HG03196 (cell line): Measurements from ENCODE around the gene RUNX3.
A peak's percentile ranks its signal among the peaks of the same experiment; 100 is the strongest.

ENCODE experiments used
- ATAC-seq: cut with Tn5 transposase; IDR thresholded peaks from one replicate; pipeline ENCODE4 v1.9.1; 2021; ENCODE audit not compliant: unreplicated experiment

Gene RUNX3

GRCh38 chr1:24931146-24931467 is 1.0 kb upstream of the RUNX3 start:
- no peak for ATAC-seq

DNA sequence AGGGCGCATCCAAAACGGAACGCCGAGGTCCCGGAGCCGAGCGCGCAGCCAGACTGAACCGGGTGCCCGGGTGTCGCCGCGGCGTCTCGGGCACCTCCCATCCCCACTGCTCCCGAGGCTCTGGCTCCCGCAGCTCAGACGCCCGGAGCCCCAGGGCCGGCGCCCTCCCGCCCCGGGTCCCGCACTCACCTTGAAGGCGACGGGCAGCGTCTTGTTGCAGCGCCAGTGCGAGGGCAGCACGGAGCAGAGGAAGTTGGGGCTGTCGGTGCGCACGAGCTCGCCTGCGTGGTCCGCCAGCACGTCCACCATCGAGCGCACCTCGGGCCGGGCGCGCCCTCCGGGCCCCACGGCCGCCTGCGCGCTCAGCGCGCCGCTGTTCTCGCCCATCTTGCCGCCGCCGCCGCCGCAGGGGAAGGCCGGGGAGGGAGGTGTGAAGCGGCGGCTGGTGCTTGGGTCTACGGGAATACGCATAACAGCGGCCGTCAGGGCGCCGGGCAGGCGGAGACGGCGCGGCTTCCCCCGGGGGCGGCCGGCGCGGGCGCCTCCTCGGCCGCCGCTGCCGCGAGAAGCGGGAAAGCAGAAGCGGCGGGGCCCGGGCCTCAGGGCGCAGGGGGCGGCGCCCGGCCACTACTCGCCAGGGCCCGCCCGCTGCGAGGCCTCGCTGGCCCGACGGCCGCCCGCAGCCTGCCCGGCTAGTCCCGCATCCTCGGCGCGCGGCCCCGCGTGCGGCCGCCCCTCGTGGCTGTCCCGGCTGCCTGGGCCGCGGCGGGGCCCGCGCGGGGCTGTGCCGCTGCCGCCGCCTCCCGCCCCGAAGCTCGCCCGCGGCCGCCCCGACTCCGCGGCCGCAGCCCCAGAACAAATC is 447 bp downstream of the RUNX3 start:
- peak; percentile 10 for ATAC-seq

- ATAC-seq, result no peak
These were observed 1.2 kb downstream of the RUNX3 start for GRCh38 chr1:24928689-24929397.

DNA sequence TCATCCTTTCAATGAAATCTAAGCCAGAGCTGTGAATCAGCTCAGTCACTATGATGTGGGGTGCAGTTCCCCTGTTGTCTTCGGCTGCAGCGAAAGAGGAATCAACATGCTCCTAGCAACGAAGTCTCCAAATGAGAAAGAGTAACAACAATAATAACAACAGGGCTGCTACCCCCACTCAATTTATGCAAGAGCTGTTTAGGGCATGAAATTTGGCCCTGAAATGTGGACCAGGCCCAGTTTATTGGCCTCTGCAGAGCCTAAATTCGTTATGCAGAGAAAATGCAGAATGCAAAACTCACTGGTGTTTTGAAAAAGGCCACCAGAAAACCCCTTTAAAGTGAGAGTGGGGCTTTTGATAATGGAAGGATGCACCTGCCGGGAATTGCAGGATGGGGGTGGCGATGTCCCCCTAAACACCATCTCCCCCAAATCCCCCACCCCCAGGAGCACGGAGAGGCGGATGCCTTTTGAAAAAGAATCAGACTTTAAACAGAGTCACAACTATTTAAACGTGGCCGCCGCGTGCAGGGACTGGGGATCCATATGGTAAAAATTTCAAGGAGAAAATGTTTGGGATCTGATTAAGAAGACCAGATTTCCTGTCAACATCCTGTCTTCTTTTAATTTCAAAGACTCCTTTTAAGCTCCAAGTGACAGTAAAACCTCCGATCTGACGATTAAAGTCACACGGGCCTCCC is 1.9 kb downstream of the RUNX3 start:
- ATAC-seq, result no peak

DNA sequence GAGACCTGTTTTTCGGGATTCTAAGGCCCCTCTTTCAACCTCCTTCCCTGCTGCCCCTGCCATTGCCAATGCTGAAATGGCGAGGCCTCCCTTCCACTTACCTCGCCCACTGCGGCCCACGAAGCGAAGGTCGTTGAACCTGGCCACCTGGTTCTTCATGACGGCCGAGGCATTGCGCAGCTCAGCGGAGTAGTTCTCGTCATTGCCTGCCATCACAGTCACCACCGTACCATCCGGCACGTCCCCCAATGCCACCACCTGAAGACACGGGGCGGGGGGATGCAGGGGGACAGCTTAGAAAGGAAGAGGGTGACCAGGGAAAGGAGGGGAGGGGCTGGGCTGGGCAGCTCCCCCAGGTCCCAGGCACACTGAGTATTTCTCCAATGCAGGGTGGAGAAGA is 2.6 kb downstream of the RUNX3 start:
- ATAC-seq, result no peak

GRCh38 chr1:24926563-24927249 is 3.4 kb downstream of the RUNX3 start:
- ATAC-seq, result no peak

DNA sequence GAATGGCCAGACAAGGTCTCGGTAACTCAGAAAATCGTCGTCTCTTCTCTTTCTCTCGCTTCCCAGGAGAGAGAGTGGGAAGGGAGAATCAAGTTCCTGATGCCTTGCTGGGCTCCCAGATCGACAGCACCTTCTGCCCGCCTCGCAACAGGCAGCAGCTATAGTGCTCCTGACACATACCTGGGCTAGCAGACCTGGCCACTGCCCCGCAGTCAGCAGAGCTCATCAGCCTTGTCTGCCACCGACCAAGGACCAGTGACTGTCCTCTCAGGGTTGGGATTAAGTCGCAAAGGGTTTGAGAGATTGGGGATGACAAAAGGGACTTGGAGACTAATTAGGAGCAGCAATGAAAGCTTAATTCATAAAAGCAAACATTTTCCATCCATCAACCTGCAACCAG is 4.1 kb downstream of the RUNX3 start:
- no peak for ATAC-seq

- no peak for ATAC-seq
These were observed 4.8 kb downstream of the RUNX3 start for GRCh38 chr1:24925082-24925779.

GRCh38 chr1:24923485-24924113 is 6.5 kb downstream of the RUNX3 start:
- ATAC-seq, result no peak

DNA sequence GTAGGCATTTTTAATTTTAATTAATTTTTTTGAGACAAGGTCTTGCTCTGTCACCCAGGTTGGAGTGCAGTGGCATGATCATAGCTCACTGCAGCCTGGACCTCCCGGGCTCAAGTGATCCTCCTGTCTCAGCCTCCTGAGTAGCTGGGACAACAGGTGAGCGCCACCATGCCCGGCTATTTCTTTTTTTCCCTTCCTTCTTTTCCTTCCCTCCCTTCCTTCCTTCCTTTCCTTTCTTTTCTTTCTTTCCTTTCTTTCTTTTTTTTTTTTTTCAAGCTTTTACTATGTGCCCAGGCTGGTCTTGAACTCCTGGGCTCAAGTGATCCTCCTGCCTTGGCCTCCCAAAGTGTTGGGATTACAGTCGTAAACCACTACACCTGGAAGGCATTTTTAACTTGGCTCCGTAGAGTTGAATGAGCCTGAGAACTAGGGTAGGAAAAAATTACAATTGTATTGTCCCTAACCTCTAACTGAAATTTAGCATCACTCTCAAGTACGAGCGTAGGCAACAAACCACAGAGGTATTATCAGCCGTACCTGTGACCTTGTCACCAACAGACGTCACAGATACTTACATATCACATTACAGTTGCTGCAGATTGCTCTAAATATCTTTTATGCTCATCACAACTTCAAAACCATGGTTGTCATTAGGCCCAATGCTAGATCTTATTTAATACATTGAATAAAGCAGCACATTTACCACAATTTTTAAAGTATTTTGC is 8.0 kb downstream of the RUNX3 start:
- no peak for ATAC-seq

DNA sequence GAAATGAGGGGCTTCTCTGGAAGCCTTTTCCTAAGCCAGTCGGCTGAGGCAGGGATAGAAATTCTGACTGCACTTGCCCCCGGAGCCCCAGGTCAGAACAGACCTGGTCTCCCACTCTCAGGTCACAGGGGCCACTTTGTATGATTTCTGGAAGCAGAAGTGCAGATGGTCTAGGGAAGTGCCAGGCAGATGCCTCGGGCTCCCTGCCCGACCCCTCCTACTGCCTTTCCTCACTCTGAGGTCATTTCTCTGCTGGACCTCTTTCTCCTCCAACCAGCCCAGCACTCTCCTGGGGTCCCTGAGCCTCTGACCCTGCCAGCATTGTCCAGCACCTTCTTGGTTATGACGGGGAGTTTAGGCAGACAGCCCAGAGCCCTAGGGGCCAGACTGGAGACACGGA is 8.7 kb downstream of the RUNX3 start:
- no peak for ATAC-seq

GRCh38 chr1:24920533-24920925 is 9.5 kb downstream of the RUNX3 start:
- ATAC-seq, result no peak

DNA sequence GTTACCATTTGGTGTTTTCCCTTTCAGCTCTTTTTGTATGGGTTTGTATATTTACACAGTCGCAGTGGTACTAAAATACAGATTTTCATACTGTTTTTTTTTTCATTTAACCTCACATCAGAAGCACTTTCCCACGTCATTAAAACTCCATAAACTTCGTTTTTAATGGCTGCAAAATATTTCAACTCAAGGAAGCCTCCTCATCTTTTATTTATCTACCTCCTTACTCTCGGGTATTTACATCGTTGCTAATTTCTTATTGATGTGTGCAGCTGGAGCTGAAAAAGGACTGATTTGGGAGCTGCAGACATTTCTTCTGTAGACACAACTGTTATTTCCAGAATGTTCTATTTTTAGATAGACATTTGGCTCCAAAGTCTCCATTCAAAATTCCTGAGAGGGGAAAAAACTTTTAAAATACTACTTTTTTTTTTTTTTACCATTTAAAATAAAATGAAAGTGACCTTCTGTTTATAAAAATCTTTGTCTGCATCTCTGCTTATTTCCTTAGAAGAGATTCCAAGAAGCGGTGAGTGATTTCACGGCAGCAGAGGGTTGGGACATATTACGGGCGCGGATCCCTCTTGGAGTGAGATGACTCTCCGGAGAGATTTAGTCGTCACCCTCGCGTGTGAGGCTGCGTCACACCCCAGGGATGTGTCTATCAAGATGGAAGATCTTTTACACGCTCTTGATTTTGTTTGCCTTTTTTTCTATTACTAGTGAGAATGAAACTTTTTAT is 10.1 kb downstream of the RUNX3 start:
- no peak for ATAC-seq

DNA sequence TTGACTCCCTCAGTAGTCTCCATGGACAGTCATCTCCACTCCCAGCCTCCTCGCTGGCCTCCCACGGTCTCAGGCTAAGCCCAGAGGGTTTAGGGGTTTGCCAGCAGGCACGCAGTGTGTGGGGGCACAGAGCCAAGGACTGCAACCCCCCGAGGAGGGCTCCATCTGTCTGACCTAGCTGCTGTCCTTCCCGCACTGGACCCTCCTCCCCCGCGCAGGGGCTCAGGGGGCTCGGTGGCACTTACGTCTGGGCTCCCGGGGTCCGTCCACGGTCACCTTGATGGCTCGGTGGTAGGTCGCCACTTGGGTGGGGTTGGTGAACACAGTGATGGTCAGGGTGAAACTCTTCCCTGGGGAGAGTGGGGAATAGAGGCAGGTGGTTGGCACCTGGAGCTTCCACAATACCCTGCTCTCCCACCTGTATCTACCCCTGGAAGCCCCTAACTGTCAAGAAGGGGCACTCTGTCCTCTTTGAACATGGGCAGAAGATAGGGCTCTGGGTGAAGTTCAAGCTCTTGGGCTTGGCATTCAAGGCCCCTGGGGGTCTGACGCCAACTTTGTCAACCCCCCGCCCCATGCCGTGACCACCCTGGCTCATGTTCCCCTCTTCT is 11.0 kb downstream of the RUNX3 start:
- no peak for ATAC-seq

DNA sequence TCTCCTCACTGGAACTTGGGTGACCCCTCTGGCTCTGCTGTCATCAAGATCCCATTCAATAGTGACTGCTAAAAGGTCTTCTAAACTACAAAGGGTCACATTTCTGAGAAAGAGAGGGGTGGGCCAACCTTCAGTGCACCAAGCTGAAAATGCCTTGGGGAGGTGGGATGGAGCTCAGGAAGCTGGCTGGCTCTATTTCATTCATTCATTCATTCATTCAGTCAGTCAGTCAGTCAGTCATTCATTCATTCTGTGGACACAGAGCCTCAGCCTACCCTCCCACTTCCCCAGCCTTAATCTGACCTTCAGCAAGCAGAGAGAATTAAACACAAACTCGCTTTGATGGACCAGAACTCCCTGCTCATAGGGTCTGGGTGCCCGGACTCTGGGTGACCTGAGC is 11.7 kb downstream of the RUNX3 start:
- ATAC-seq, result no peak

- ATAC-seq, result no peak
These were observed 12.6 kb downstream of the RUNX3 start for GRCh38 chr1:24917327-24918074.

GRCh38 chr1:24915816-24916602 is 14.1 kb downstream of the RUNX3 start:
- no peak for ATAC-seq
